GM12875 (cell line): ENCODE measurements around the gene IFI35.
"Not testable (repeated sequence)": the region's sequence is repeated elsewhere in the genome, so short reads cannot be mapped to it uniquely, and the experiment has no call there.

Source experiments
- H3K4me3 ChIP-seq: one replicate; pipeline ENCODE4 v1.5.1; 2011; ENCODE audit warnings: low read depth, low read length, control low read depth
- CTCF ChIP-seq: IDR thresholded peaks from 2 replicates; pipeline ENCODE4 v1.5.1; 2011; ENCODE audit warnings: low read depth, mild to moderate bottlenecking, control low read depth, inconsistent platforms, low read length, moderate library complexity, borderline replicate concordance; ENCODE audit not compliant: insufficient read depth

The IFI35 gene

GRCh38 chr17:43006639-43007551 is at the start of gene IFI35:
TSS of gene IFI35 (plus strand) at chr17:43006784. CDS start at chr17:43006948, 164 bp downstream.
- peak within 1 kb of the TSS; percentile 73 for H3K4me3 ChIP-seq
- peak; percentile 41; the same call in 1 of the 2 replicates for TF ChIP-seq CTCF

GRCh38 chr17:42964161-42964932 is 42.2 kb upstream of the IFI35 start, which contains the start of gene AARSD1:
TSS of gene AARSD1 (minus strand) at chr17:42964454. CDS start at chr17:42964440, 14 bp downstream.
- no peak for TF ChIP-seq CTCF
- H3K4me3 ChIP-seq = peak within 1 kb of the TSS; percentile 97

- TF ChIP-seq CTCF = no peak
- no peak overlapping the region for H3K4me3 ChIP-seq
These were observed 38.7 kb upstream of the IFI35 start for GRCh38 chr17:42967925-42968324.

GRCh38 chr17:42969001-42969581 is 37.5 kb upstream of the IFI35 start:
- H3K4me3 ChIP-seq = no peak overlapping the region
- no peak for TF ChIP-seq CTCF

- H3K4me3 ChIP-seq = no peak overlapping the region
- no peak for TF ChIP-seq CTCF
These were observed 35.0 kb upstream of the IFI35 start for GRCh38 chr17:42971589-42971988.

GRCh38 chr17:42973323-42973722 is 33.3 kb upstream of the IFI35 start:
- H3K4me3 ChIP-seq = not testable (repeated sequence)

- no peak overlapping the region for H3K4me3 ChIP-seq
- no peak for TF ChIP-seq CTCF
These were observed 31.3 kb upstream of the IFI35 start for GRCh38 chr17:42975265-42975664.

- H3K4me3 ChIP-seq = not testable (repeated sequence)
These were observed 30.9 kb upstream of the IFI35 start for GRCh38 chr17:42975701-42976100.
